ENCODE measurements around the gene CGA.

- TF ChIP-seq EZH2 (IDR thresholded peaks at IDR 0.05; ENCODE audit: borderline replicate concordance, low read depth, low read length, poor library complexity, severe bottlenecking) (no peak), CTCF (conservative IDR thresholded peaks at IDR 0.05; ENCODE audit: low read depth, low read length) (peak; percentile 73)
These were observed 44.3 kb upstream of the CGA start for GRCh38 chr6:87139236-87139635.
